Cardiac fibroblast (primary cell): ENCODE data around the gene PTGFRN.
"Not testable (repeated sequence)": the region's sequence is repeated elsewhere in the genome, so short reads cannot be mapped to it uniquely, and the experiment has no call there.

ENCODE experiments used
- DNase-seq, 2 donors: peaks; one replicate each; pipeline versions ENCODE4 v3.0.0 to v3.0.0-alpha.2; 2010; ENCODE audit warnings: low read depth in 2 of 2
- H3K4me3 ChIP-seq, 2 donors: replicated peaks in 1 of 2; 1 replicate in 1 of 2; 2 replicates in 1 of 2; pipeline ENCODE4 v1.5.1; 2011; ENCODE audit warnings: low read depth in 2 of 2, low read length in 2 of 2, mild to moderate bottlenecking in 2 of 2, moderate library complexity in 1 of 2
- CTCF ChIP-seq: IDR thresholded peaks from one replicate; pipeline ENCODE4 v1.5.1; 2011; ENCODE audit warnings: low read depth, mild to moderate bottlenecking, low read length, inconsistent platforms

The PTGFRN gene

GRCh38 chr1:116933606-116934515 lies 24.1 kb downstream of the PTGFRN start:
- H3K4me3 ChIP-seq = no peak overlapping the region
- TF ChIP-seq CTCF = no peak
- DNase-seq = no peak

- peak; percentile 23 for TF ChIP-seq CTCF
- H3K4me3 ChIP-seq = no peak overlapping the region
- DNase-seq = peak; percentile 36 to 44
Measured at GRCh38 chr1:116934586-116935207, 25.0 kb downstream of the PTGFRN start.

GRCh38 chr1:116938216-116938615 lies 28.5 kb downstream of the PTGFRN start:
- H3K4me3 ChIP-seq = no peak overlapping the region
- no peak for DNase-seq
- no peak for TF ChIP-seq CTCF

GRCh38 chr1:116939780-116940543 lies 30.2 kb downstream of the PTGFRN start:
- H3K4me3 ChIP-seq, DNase-seq: not testable (repeated sequence)

- TF ChIP-seq CTCF = no peak
- no peak for DNase-seq
- H3K4me3 ChIP-seq = no peak overlapping the region
Measured at GRCh38 chr1:116940814-116941599, 31.3 kb downstream of the PTGFRN start.

- H3K4me3 ChIP-seq = no peak overlapping the region
- no peak for DNase-seq
- TF ChIP-seq CTCF = no peak
Measured at GRCh38 chr1:116941670-116942069, 32.0 kb downstream of the PTGFRN start.
